H9 (cell line): Measurements from ENCODE around the gene HPGD. TPM values are rescaled to one million over a fixed set of nuclear protein-coding genes. Genes with fewer than 3 reads are reported as not detected.

ENCODE experiments used
- DNase-seq: peaks from one replicate; pipeline ENCODE4 v3.0.0-alpha.2; 2017
- H2AFZ ChIP-seq: one replicate; pipeline ENCODE4 v1.6.1; 2013; ENCODE audit warnings: mild to moderate bottlenecking, low read length, control low read depth, moderate library complexity
- H2AK5ac ChIP-seq: 2 replicates; pipeline ENCODE4 v1.6.1; 2013; ENCODE audit warnings: low read length, control low read depth, mixed read lengths; ENCODE audit not compliant: insufficient read length
- H2BK120ac ChIP-seq: one replicate; pipeline ENCODE4 v1.6.1; 2013; ENCODE audit warnings: low read depth, mild to moderate bottlenecking, low read length, control low read depth, inconsistent platforms; ENCODE audit not compliant: poor library complexity, severe bottlenecking
- H2BK12ac ChIP-seq: 2 replicates; pipeline ENCODE4 v1.6.1; 2013; ENCODE audit warnings: low read length, control low read depth, mixed read lengths, low read depth; ENCODE audit not compliant: insufficient read length
- H2BK15ac ChIP-seq: 2 replicates; pipeline ENCODE4 v1.6.1; 2013; ENCODE audit warnings: low read depth, low read length, control low read depth
- H2BK20ac ChIP-seq: one replicate; pipeline ENCODE4 v1.6.1; 2013; ENCODE audit warnings: low read depth, mild to moderate bottlenecking, low read length, control low read depth, inconsistent platforms; ENCODE audit not compliant: poor library complexity, severe bottlenecking
- H2BK5ac ChIP-seq: 2 replicates; pipeline ENCODE4 v1.6.1; 2013; ENCODE audit warnings: low read length, control low read depth, mixed read lengths; ENCODE audit not compliant: insufficient read length
- H3K14ac ChIP-seq: 2 replicates; pipeline ENCODE4 v1.6.1; 2013; ENCODE audit warnings: low read length, control low read depth; ENCODE audit not compliant: insufficient read depth
- H3K18ac ChIP-seq: 2 replicates; pipeline ENCODE4 v1.6.1; 2013; ENCODE audit warnings: low read depth, mild to moderate bottlenecking, mixed read lengths, low read length, control low read depth; ENCODE audit not compliant: insufficient read length
- H3K23ac ChIP-seq: 2 replicates; pipeline ENCODE4 v1.6.1; 2013; ENCODE audit warnings: low read length, control low read depth, mixed read lengths, low read depth; ENCODE audit not compliant: insufficient read length
- H3K23me2 ChIP-seq: 2 replicates; pipeline ENCODE4 v1.6.1; 2013; ENCODE audit warnings: low read depth, mild to moderate bottlenecking, mixed read lengths, low read length, control low read depth; ENCODE audit not compliant: insufficient read length, poor library complexity, severe bottlenecking
- H3K27ac ChIP-seq: 2 replicates; pipeline ENCODE4 v1.5.1; 2013; ENCODE audit warnings: low read length, control low read depth, mixed read lengths, low read depth; ENCODE audit not compliant: insufficient read length
- H3K27me3 ChIP-seq: 2 replicates; pipeline ENCODE4 v1.6.1; 2013; ENCODE audit warnings: low read length, control low read depth, inconsistent platforms; ENCODE audit not compliant: insufficient read depth
- H3K4ac ChIP-seq: 2 replicates; pipeline ENCODE4 v1.6.1; 2013; ENCODE audit warnings: low read depth, mild to moderate bottlenecking, control low read depth, inconsistent platforms, low read length, moderate library complexity
- H3K4me1 ChIP-seq: 2 replicates; pipeline ENCODE4 v1.6.1; 2013; ENCODE audit warnings: low read length, control low read depth, inconsistent platforms; ENCODE audit not compliant: insufficient read depth
- H3K4me2 ChIP-seq: 2 replicates; pipeline ENCODE4 v1.6.1; 2013; ENCODE audit warnings: low read length, control low read depth, mixed read lengths; ENCODE audit not compliant: insufficient read length, insufficient read depth
- H3K56ac ChIP-seq: 2 replicates; pipeline ENCODE4 v1.6.1; 2013; ENCODE audit warnings: low read depth, mild to moderate bottlenecking, mixed read lengths, low read length, control low read depth; ENCODE audit not compliant: insufficient read length
- H3K79me1 ChIP-seq: 2 replicates; pipeline ENCODE4 v1.6.1; 2013; ENCODE audit warnings: low read depth, mild to moderate bottlenecking, moderate library complexity, low read length, control low read depth, inconsistent platforms; ENCODE audit not compliant: insufficient read depth, poor library complexity, severe bottlenecking
- H3K79me2 ChIP-seq: 2 replicates; pipeline ENCODE4 v1.6.1; 2013; ENCODE audit warnings: low read length, control low read depth, inconsistent platforms; ENCODE audit not compliant: insufficient read depth
- H3K9ac ChIP-seq: 2 replicates; pipeline ENCODE4 v1.6.1; 2013; ENCODE audit warnings: low read length, control low read depth, mixed read lengths; ENCODE audit not compliant: insufficient read length; ENCODE audit errors: extremely low read depth
- H3K9me3 ChIP-seq: one replicate; pipeline ENCODE4 v1.6.1; 2013; ENCODE audit warnings: low read depth, low read length, inconsistent platforms; ENCODE audit not compliant: control insufficient read depth
- H3T11ph ChIP-seq: one replicate; pipeline ENCODE4 v1.6.1; 2013; ENCODE audit warnings: mild to moderate bottlenecking, low read length, control low read depth, inconsistent platforms
- H4K20me1 ChIP-seq: one replicate; pipeline ENCODE4 v1.6.1; 2013; ENCODE audit not compliant: control insufficient read depth, insufficient read length, insufficient read depth
- H4K5ac ChIP-seq: 2 replicates; pipeline ENCODE4 v1.6.1; 2013; ENCODE audit warnings: low read depth, mild to moderate bottlenecking, mixed read lengths, low read length, control low read depth; ENCODE audit not compliant: insufficient read length
- H4K8ac ChIP-seq: replicated peaks from 2 replicates; pipeline ENCODE4 v1.6.1; 2013; ENCODE audit warnings: low read length, control low read depth, mixed read lengths, low read depth; ENCODE audit not compliant: insufficient read length
- H4K91ac ChIP-seq: 2 replicates; pipeline ENCODE4 v1.6.1; 2013; ENCODE audit warnings: low read depth, mild to moderate bottlenecking, moderate library complexity, mixed read lengths, low read length, control low read depth; ENCODE audit not compliant: insufficient read length
- H3K27ac Mint-ChIP-seq, 3 experiments: 2 replicates in 2 of 3; 3 replicates in 1 of 3; pipeline ENCODE4 v1.8.0; 2020 to 2021; ENCODE audit warnings: mixed read lengths in 3 of 3, mild to moderate bottlenecking in 1 of 3, moderate library complexity in 1 of 3
- H3K27me3 Mint-ChIP-seq: 2 replicates; pipeline ENCODE4 v1.8.0; 2021; ENCODE audit warnings: low read depth, mild to moderate bottlenecking, moderate library complexity, mixed read lengths
- H3K36me3 Mint-ChIP-seq, 3 experiments: 2 replicates in 2 of 3; 3 replicates in 1 of 3; pipeline ENCODE4 v1.8.0; 2020 to 2021; ENCODE audit warnings: low read depth in 3 of 3, mixed read lengths in 3 of 3; ENCODE audit not compliant: insufficient read depth in 1 of 3
- H3K4me1 Mint-ChIP-seq, 2 experiments: 2 replicates each; pipeline ENCODE4 v1.8.0; 2020; ENCODE audit warnings: mixed read lengths in 2 of 2
- H3K4me3 Mint-ChIP-seq, 2 experiments: 2 replicates in 1 of 2; 3 replicates in 1 of 2; pipeline ENCODE4 v1.8.0; 2020 to 2021; ENCODE audit warnings: mild to moderate bottlenecking in 2 of 2, mixed read lengths in 2 of 2, moderate library complexity in 1 of 2
- H3K9me3 Mint-ChIP-seq, 2 experiments: 2 replicates in 1 of 2; 3 replicates in 1 of 2; pipeline ENCODE4 v1.8.0; 2020; ENCODE audit warnings: mild to moderate bottlenecking in 2 of 2, mixed read lengths in 2 of 2, moderate library complexity in 1 of 2
- WGBS: extraction: QIAGEN DNeasy Blood & Tissue Kit; methylation state at CpG from one replicate; pipeline ENCODE4 v1.1.7; 2013; ENCODE audit warnings: missing lambda C conversion rate, low lambda C conversion rate, mixed read lengths; ENCODE audit not compliant: insufficient read length; ENCODE audit errors: extremely low coverage; 5-methylcytosine and 5-hydroxymethylcytosine counted together
- total RNA-seq: library from RNA; stranded (reverse); gene quantifications from 2 replicates; pipeline ENCODE4 v1.2.1, GENCODE V29; 2021
- TF ChIP-seq, protein P1 (sequence below): fragments of 200-600 bp; sonication (generic); conservative IDR thresholded peaks from 3 replicates; pipeline ENCODE4 v1.8.0; 2021; ENCODE audit warnings: antibody characterized with exemption, mild to moderate bottlenecking

The HPGD gene
- total RNA-seq, 1 experiment from 2014 or later: 16.8 TPM

DNA sequence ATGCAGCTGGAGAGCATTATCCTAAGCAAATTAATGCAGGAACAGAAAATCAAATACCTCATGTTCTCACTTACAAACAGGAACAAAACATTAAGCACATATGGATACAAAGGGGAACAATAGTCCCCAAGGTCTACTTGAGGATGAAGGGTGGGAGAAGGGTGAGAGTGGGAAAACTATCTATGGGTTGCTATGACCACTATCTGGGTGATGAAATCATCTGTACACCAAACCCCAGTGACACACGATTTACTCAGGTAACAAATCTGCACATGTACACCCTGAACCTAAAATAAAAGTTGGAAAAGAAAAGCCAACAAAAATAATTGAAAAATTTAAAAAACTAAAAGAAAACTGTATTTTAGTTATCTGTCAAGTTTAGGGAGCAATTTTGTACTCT is 5.9 kb downstream of the HPGD start:
- no peaks in the 10 kb centered on the region for H3K27me3 ChIP-seq

More for the DNA sequence above, 5.9 kb downstream of the HPGD start:
- H4K8ac ChIP-seq: no peak overlapping the region
- no peak overlapping the region for H3K18ac ChIP-seq
- Mint-ChIP-seq H3K27me3 (peaks cover 1% of the 10 kb centered on the region), H3K27ac (no peak overlapping the region), H3K4me3 (no peak overlapping the region), H3K4me1 (peaks cover 0 to under 1% of the 10 kb centered on the region in 2 experiments; a peak in 2 of 4 replicates), H3K9me3 (no peaks in the 10 kb centered on the region), H3K36me3 (no peaks in the 10 kb centered on the region; a peak in 1 of 7 replicates)
- no peak for DNase-seq
- no peak overlapping the region for H3K27ac ChIP-seq
- H3K23ac ChIP-seq: no peak overlapping the region
- H2BK120ac ChIP-seq: no peak overlapping the region
- H3K56ac ChIP-seq: no peak overlapping the region
- no peaks in the 10 kb centered on the region for H3K79me2 ChIP-seq
- H2AK5ac ChIP-seq: no peak overlapping the region
- H3T11ph ChIP-seq: no peak overlapping the region
- no peaks in the 10 kb centered on the region for H3K23me2 ChIP-seq
- TF ChIP-seq, protein P1, sequence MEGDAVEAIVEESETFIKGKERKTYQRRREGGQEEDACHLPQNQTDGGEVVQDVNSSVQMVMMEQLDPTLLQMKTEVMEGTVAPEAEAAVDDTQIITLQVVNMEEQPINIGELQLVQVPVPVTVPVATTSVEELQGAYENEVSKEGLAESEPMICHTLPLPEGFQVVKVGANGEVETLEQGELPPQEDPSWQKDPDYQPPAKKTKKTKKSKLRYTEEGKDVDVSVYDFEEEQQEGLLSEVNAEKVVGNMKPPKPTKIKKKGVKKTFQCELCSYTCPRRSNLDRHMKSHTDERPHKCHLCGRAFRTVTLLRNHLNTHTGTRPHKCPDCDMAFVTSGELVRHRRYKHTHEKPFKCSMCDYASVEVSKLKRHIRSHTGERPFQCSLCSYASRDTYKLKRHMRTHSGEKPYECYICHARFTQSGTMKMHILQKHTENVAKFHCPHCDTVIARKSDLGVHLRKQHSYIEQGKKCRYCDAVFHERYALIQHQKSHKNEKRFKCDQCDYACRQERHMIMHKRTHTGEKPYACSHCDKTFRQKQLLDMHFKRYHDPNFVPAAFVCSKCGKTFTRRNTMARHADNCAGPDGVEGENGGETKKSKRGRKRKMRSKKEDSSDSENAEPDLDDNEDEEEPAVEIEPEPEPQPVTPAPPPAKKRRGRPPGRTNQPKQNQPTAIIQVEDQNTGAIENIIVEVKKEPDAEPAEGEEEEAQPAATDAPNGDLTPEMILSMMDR: no peak
- no peaks in the 10 kb centered on the region for H3K4me1 ChIP-seq
- no peak overlapping the region for H3K14ac ChIP-seq
- H4K5ac ChIP-seq: no peak overlapping the region
- no CpG with 5 or more reads among the region's 1 CpG for WGBS
- no peak overlapping the region for H2BK12ac ChIP-seq
- no peak overlapping the region for H3K4me2 ChIP-seq
- H3K4ac ChIP-seq: no peak overlapping the region
- H3K9ac ChIP-seq: no peak overlapping the region
- no peak overlapping the region for H2BK20ac ChIP-seq
- H3K9me3 ChIP-seq: no peaks in the 10 kb centered on the region
- H4K20me1 ChIP-seq: no peaks in the 10 kb centered on the region
- no peak overlapping the region for H2BK5ac ChIP-seq
- H2AFZ ChIP-seq: no peak overlapping the region
- no peaks in the 10 kb centered on the region for H3K79me1 ChIP-seq
- H4K91ac ChIP-seq: no peak overlapping the region
- no peak overlapping the region for H2BK15ac ChIP-seq
